ENCODE data around the gene IL31RA. TPM values are rescaled to one million over a fixed set of nuclear protein-coding genes. Genes with fewer than 3 reads are reported as not detected.

Gene IL31RA
- total and polyA plus RNA-seq, 2 of the 13 experiments (the other 11 are each of a cell fraction or from before 2014, with no cell fraction given), result not detected

GRCh38 chr5:55860709-55861108, 9.6 kb downstream of the IL31RA start:
- Histone ChIP-seq H2AFZ (ENCODE audit: low read length) (no peak overlapping the region), H3K9ac (ENCODE audit: insufficient read depth, low read depth, low read length) (no peak overlapping the region), H3K4me3 (replicated peaks in 1 of 3; ENCODE audit: insufficient read depth in 1 of 3, low read depth in 2 of 3, low read length in 3 of 3) (no peak overlapping the region), H3K4me2 (ENCODE audit: low read depth, low read length) (no peak overlapping the region), H3K4me1 (ENCODE audit: insufficient read depth, low read length) (peaks cover 18% of the 10 kb centered on the region), H3K9me3 (ENCODE audit: low read length) (no peaks in the 10 kb centered on the region), H3K27me3 (ENCODE audit: control insufficient read depth in 1 of 2, insufficient read depth in 2 of 2, low read length in 2 of 2) (no peaks in the 10 kb centered on the region), H4K20me1 (ENCODE audit: insufficient read depth, low read length) (no peaks in the 10 kb centered on the region), H3K27ac (ENCODE audit: extremely low read length, insufficient read depth, low read length) (no peak overlapping the region), H3K36me3 (replicated peaks in 1 of 2; ENCODE audit: control insufficient read depth in 1 of 2, insufficient read depth in 2 of 2, low read length in 2 of 2) (no peaks in the 10 kb centered on the region), H3K79me2 (ENCODE audit: insufficient read depth, low read length) (no peaks in the 10 kb centered on the region)
- FAIRE-seq (no peak), DNase-seq (ENCODE audit: low spot score) (no peak), ATAC-seq (no peak)
- ChIA-PET CTCF (ENCODE audit: low intra/inter-chr PET ratio, low total read pairs) (no interaction called here), POLR2A (no interaction called here)
- in situ Hi-C loops (cut with HindIII; ENCODE audit: extremely low pct_ligation_motif_present, low pct_unique_long_range_greater_than_20kb), result no loop called here
- no peak for TF ChIP-seq ZNF431 (CRISPR knock-in tag; IDR thresholded peaks at IDR 0.05; ENCODE audit: borderline replicate concordance, low read depth)
- no peak for TF ChIP-seq TCF7 (IDR thresholded peaks at IDR 0.05; ENCODE audit: low read depth)
- TF ChIP-seq CBX1 (IDR thresholded peaks at IDR 0.05; ENCODE audit: low read depth), result no peak
- no peak for TF ChIP-seq ZNF788 (CRISPR knock-in tag; IDR thresholded peaks at IDR 0.05; ENCODE audit: borderline replicate concordance)
- TF ChIP-seq ELK4 (CRISPR knock-in tag; IDR thresholded peaks at IDR 0.05; ENCODE audit: borderline replicate concordance), result no peak
- TF ChIP-seq ZNF790 (CRISPR knock-in tag; IDR thresholded peaks at IDR 0.05; ENCODE audit: borderline replicate concordance), result no peak
- TF ChIP-seq ZNF558 (CRISPR knock-in tag; IDR thresholded peaks at IDR 0.05; ENCODE audit: borderline replicate concordance), result no peak
- TF ChIP-seq FOXO1 (CRISPR knock-in tag; IDR thresholded peaks at IDR 0.05), result no peak
- no peak for TF ChIP-seq MXD3 (CRISPR knock-in tag; IDR thresholded peaks at IDR 0.05)
- TF ChIP-seq, protein P1, sequence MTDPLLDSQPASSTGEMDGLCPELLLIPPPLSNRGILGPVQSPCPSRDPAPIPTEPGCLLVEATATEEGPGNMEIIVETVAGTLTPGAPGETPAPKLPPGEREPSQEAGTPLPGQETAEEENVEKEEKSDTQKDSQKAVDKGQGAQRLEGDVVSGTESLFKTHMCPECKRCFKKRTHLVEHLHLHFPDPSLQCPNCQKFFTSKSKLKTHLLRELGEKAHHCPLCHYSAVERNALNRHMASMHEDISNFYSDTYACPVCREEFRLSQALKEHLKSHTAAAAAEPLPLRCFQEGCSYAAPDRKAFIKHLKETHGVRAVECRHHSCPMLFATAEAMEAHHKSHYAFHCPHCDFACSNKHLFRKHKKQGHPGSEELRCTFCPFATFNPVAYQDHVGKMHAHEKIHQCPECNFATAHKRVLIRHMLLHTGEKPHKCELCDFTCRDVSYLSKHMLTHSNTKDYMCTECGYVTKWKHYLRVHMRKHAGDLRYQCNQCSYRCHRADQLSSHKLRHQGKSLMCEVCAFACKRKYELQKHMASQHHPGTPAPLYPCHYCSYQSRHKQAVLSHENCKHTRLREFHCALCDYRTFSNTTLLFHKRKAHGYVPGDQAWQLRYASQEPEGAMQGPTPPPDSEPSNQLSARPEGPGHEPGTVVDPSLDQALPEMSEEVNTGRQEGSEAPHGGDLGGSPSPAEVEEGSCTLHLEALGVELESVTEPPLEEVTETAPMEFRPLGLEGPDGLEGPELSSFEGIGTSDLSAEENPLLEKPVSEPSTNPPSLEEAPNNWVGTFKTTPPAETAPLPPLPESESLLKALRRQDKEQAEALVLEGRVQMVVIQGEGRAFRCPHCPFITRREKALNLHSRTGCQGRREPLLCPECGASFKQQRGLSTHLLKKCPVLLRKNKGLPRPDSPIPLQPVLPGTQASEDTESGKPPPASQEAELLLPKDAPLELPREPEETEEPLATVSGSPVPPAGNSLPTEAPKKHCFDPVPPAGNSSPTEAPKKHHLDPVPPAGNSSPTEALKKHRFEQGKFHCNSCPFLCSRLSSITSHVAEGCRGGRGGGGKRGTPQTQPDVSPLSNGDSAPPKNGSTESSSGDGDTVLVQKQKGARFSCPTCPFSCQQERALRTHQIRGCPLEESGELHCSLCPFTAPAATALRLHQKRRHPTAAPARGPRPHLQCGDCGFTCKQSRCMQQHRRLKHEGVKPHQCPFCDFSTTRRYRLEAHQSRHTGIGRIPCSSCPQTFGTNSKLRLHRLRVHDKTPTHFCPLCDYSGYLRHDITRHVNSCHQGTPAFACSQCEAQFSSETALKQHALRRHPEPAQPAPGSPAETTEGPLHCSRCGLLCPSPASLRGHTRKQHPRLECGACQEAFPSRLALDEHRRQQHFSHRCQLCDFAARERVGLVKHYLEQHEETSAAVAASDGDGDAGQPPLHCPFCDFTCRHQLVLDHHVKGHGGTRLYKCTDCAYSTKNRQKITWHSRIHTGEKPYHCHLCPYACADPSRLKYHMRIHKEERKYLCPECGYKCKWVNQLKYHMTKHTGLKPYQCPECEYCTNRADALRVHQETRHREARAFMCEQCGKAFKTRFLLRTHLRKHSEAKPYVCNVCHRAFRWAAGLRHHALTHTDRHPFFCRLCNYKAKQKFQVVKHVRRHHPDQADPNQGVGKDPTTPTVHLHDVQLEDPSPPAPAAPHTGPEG (CRISPR knock-in tag; IDR thresholded peaks at IDR 0.05), result no peak
- TF ChIP-seq ZNF800 (CRISPR knock-in tag; IDR thresholded peaks at IDR 0.05), result no peak
- TF ChIP-seq, protein P2, sequence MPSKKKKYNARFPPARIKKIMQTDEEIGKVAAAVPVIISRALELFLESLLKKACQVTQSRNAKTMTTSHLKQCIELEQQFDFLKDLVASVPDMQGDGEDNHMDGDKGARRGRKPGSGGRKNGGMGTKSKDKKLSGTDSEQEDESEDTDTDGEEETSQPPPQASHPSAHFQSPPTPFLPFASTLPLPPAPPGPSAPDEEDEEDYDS (CRISPR knock-in tag; IDR thresholded peaks at IDR 0.05), result no peak
- TF ChIP-seq NFE2L1 (CRISPR knock-in tag; IDR thresholded peaks at IDR 0.05; ENCODE audit: borderline replicate concordance), result no peak
- 77% methylated on average over 4 of the region's 4 CpGs for WGBS (ENCODE audit: low lambda C conversion rate)
- intact Hi-C loops (cut with micrococcal nuclease; ENCODE audit: unreplicated experiment), result no loop called here
- no TSS peak for BruUV-seq (replicated peaks)

Measured in HepG2 (cell line).